Progenitor cell of endocrine pancreas (in vitro differentiated cells): Measurements from ENCODE around the gene SNAPC4. TPM values are rescaled to one million over a fixed set of nuclear protein-coding genes. Genes with fewer than 3 reads are reported as not detected.

Experiments
- DNase-seq: peaks from one replicate; pipeline ENCODE4 v3.0.0; 2021; ENCODE audit warnings: low spot score; ENCODE audit not compliant: unreplicated experiment
- H3K27ac Mint-ChIP-seq: 2 replicates; pipeline ENCODE4 v1.8.0; 2021; ENCODE audit warnings: mild to moderate bottlenecking, moderate library complexity, mixed read lengths
- H3K27me3 Mint-ChIP-seq: 2 replicates; pipeline ENCODE4 v1.8.0; 2021; ENCODE audit warnings: mixed read lengths
- H3K36me3 Mint-ChIP-seq: 2 replicates; pipeline ENCODE4 v1.8.0; 2022; ENCODE audit warnings: mixed read lengths; ENCODE audit not compliant: insufficient read depth
- H3K4me1 Mint-ChIP-seq: 2 replicates; pipeline ENCODE4 v1.8.0; 2021; ENCODE audit warnings: low read depth, mixed read lengths
- H3K4me3 Mint-ChIP-seq: 2 replicates; pipeline ENCODE4 v1.8.0; 2021; ENCODE audit warnings: low read depth, mild to moderate bottlenecking, moderate library complexity, mixed read lengths
- H3K9me3 Mint-ChIP-seq: 2 replicates; pipeline ENCODE4 v1.8.0; 2021; ENCODE audit warnings: low read depth, mixed read lengths
- CTCF ChIP-seq: fragments of 200-600 bp; sonication (generic); IDR thresholded peaks from one replicate; pipeline ENCODE4 v1.5.0; 2021; ENCODE audit warnings: antibody characterized with exemption, mild to moderate bottlenecking; ENCODE audit not compliant: unreplicated experiment
- total RNA-seq: library from RNA; stranded (reverse); gene quantifications from 2 replicates; pipeline ENCODE4 v1.2.1, GENCODE V29; 2021

Gene SNAPC4
- total RNA-seq, 1 donor from 2014 or later = 22.3 TPM

- no peaks in the 10 kb centered on the region for H3K4me1 Mint-ChIP-seq
- H3K36me3 Mint-ChIP-seq = peaks cover 15% of the 10 kb centered on the region
- no peak for DNase-seq
- H3K27ac Mint-ChIP-seq = no peak overlapping the region
- TF ChIP-seq CTCF = no peak
- H3K4me3 Mint-ChIP-seq = no peak overlapping the region
- H3K9me3 Mint-ChIP-seq = no peaks in the 10 kb centered on the region
- H3K27me3 Mint-ChIP-seq = no peaks in the 10 kb centered on the region
Measured at GRCh38 chr9:136383436-136383835, 16.5 kb downstream of the SNAPC4 start.

GRCh38 chr9:136381966-136382513, 17.9 kb downstream of the SNAPC4 start:
- DNase-seq = no peak
- H3K27me3 Mint-ChIP-seq = no peaks in the 10 kb centered on the region
- no peaks in the 10 kb centered on the region for H3K4me1 Mint-ChIP-seq

GRCh38 chr9:136381311-136381710, 18.7 kb downstream of the SNAPC4 start:
- Mint-ChIP-seq H3K27me3 (no peaks in the 10 kb centered on the region), H3K4me3 (no peak overlapping the region), H3K27ac (no peak overlapping the region), H3K9me3 (no peaks in the 10 kb centered on the region), H3K4me1 (no peaks in the 10 kb centered on the region), H3K36me3 (peaks cover 11% of the 10 kb centered on the region)
- DNase-seq = no peak
- no peak for TF ChIP-seq CTCF

More at GRCh38 chr9:136381966-136382513, 17.9 kb downstream of the SNAPC4 start:
- H3K27ac Mint-ChIP-seq = no peak overlapping the region
- peaks cover 11% of the 10 kb centered on the region for H3K36me3 Mint-ChIP-seq
- H3K4me3 Mint-ChIP-seq = no peak overlapping the region
- H3K9me3 Mint-ChIP-seq = no peaks in the 10 kb centered on the region
- no peak for TF ChIP-seq CTCF

GRCh38 chr9:136380381-136380780, 19.6 kb downstream of the SNAPC4 start:
- Mint-ChIP-seq H3K36me3 (peaks cover 5% of the 10 kb centered on the region), H3K27me3 (no peaks in the 10 kb centered on the region), H3K27ac (no peak overlapping the region), H3K4me1 (no peaks in the 10 kb centered on the region), H3K9me3 (no peaks in the 10 kb centered on the region), H3K4me3 (no peak overlapping the region)
- TF ChIP-seq CTCF = no peak
- no peak for DNase-seq

GRCh38 chr9:136379891-136380290, 20.1 kb downstream of the SNAPC4 start:
- Mint-ChIP-seq H3K4me1 (no peaks in the 10 kb centered on the region), H3K9me3 (no peaks in the 10 kb centered on the region), H3K36me3 (peaks cover 3% of the 10 kb centered on the region), H3K27me3 (no peaks in the 10 kb centered on the region), H3K27ac (no peak overlapping the region), H3K4me3 (no peak overlapping the region)
- no peak for TF ChIP-seq CTCF
- no peak for DNase-seq
